Peyer's patch (tissue), 4 donors: ENCODE measurements around the gene PEAK1. TPM values are rescaled to one million over a fixed set of nuclear protein-coding genes. Genes with fewer than 3 reads are reported as not detected.

Source experiments
- DNase-seq, 3 donors: peaks; one replicate each; pipeline ENCODE4 v3.0.0-alpha.2; 2017 to 2019
- H3K27ac ChIP-seq, 4 donors: fragments of 200-600 bp; sonication (generic); one replicate each; pipeline ENCODE4 v1.5.1; 2016 to 2019
- H3K27me3 ChIP-seq, 2 donors: fragments of 200-600 bp; sonication (generic); one replicate each; pipeline ENCODE4 v1.5.1; 2019
- H3K36me3 ChIP-seq, 3 donors: fragments of 200-600 bp; sonication (generic); one replicate each; pipeline ENCODE4 v1.5.1; 2016 to 2019
- H3K4me1 ChIP-seq, 4 donors: fragments of 200-600 bp; sonication (generic); one replicate each; pipeline ENCODE4 v1.5.1; 2016 to 2019
- H3K4me3 ChIP-seq, 4 donors: fragments of 200-600 bp; sonication (generic); 1 replicate in 3 of 4; 2 replicates in 1 of 4; pipeline ENCODE4 v1.5.1; 2016 to 2019; ENCODE audit warnings: mild to moderate bottlenecking in 1 of 4
- H3K9me3 ChIP-seq, 4 donors: fragments of 200-600 bp; sonication (generic); one replicate each; pipeline ENCODE4 v1.5.1; 2016 to 2019; ENCODE audit warnings: mild to moderate bottlenecking in 1 of 4
- CTCF ChIP-seq, 6 experiments: fragments of 450-650 bp in 4 of 6; fragments of 200-600 bp in 2 of 6; sonication (generic) in 1 of 6; IDR thresholded peaks; one replicate each; pipeline ENCODE4 v1.5.1; 2017 to 2019; ENCODE audit warnings: antibody characterized with exemption in 6 of 6, mild to moderate bottlenecking in 3 of 6, moderate library complexity in 1 of 6
- POLR2A ChIP-seq, 2 donors: fragments of 450-650 bp; IDR thresholded peaks; one replicate each; pipeline ENCODE4 v1.5.1; 2017; ENCODE audit warnings: antibody characterized with exemption in 2 of 2, mild to moderate bottlenecking in 2 of 2, moderate library complexity in 2 of 2
- total RNA-seq, 4 donors: library from RNA; depleted of rRNA; stranded (reverse); fragments of >200 nt; gene quantifications; one replicate each; pipeline ENCODE4 v1.1.0, GENCODE V29; 2016

Gene PEAK1
- total RNA-seq, 4 donors from 2014 or later, result 28.7 to 81.7 (median 52.4) TPM

GRCh38 chr15:77127626-77128025, 292.3 kb downstream of the PEAK1 start:
- Histone ChIP-seq H3K4me3 (no peak overlapping the region), H3K36me3 (peaks cover 0 to 3% (median 0%) of the 10 kb centered on the region in 3 donors), H3K27ac (no peak overlapping the region), H3K27me3 (no peaks in the 10 kb centered on the region), H3K9me3 (no peaks in the 10 kb centered on the region), H3K4me1 (peaks cover 0 to 6% (median 0%) of the 10 kb centered on the region in 4 donors)
- TF ChIP-seq POLR2A (IDR thresholded peaks at IDR 0.05) (no peak), CTCF (IDR thresholded peaks at IDR 0.05) (no peak)
- no peak for DNase-seq

GRCh38 chr15:77126529-77127326, 293.2 kb downstream of the PEAK1 start:
- Histone ChIP-seq H3K4me1 (peaks cover 0 to 6% (median 0%) of the 10 kb centered on the region in 4 donors), H3K9me3 (no peaks in the 10 kb centered on the region), H3K27me3 (no peaks in the 10 kb centered on the region), H3K27ac (no peak overlapping the region), H3K36me3 (no peaks in the 10 kb centered on the region), H3K4me3 (no peak overlapping the region)
- TF ChIP-seq POLR2A (IDR thresholded peaks at IDR 0.05), result no peak
- no peak for DNase-seq

- TF ChIP-seq POLR2A (IDR thresholded peaks at IDR 0.05) (no peak), CTCF (IDR thresholded peaks at IDR 0.05) (no peak)
- Histone ChIP-seq H3K4me1 (peaks cover 0 to 12% (median 0%) of the 10 kb centered on the region in 4 donors), H3K27me3 (no peaks in the 10 kb centered on the region), H3K27ac (no peak overlapping the region), H3K4me3 (no peak overlapping the region), H3K9me3 (no peaks in the 10 kb centered on the region), H3K36me3 (no peaks in the 10 kb centered on the region)
- DNase-seq, result no peak
These were observed 296.1 kb downstream of the PEAK1 start for GRCh38 chr15:77123854-77124253.

GRCh38 chr15:77122576-77122975, 297.3 kb downstream of the PEAK1 start:
- no peak overlapping the region for H3K27ac ChIP-seq
- TF ChIP-seq CTCF (IDR thresholded peaks at IDR 0.05), result no peak
- peaks cover 0 to 13% (median 0%) of the 10 kb centered on the region in 4 donors for H3K4me1 ChIP-seq
- no peaks in the 10 kb centered on the region for H3K36me3 ChIP-seq
- no peaks in the 10 kb centered on the region for H3K9me3 ChIP-seq
- no peak overlapping the region for H3K4me3 ChIP-seq
- no peaks in the 10 kb centered on the region for H3K27me3 ChIP-seq
- no peak for DNase-seq

GRCh38 chr15:77121599-77121998, 298.3 kb downstream of the PEAK1 start:
- DNase-seq, result no peak
- TF ChIP-seq POLR2A (IDR thresholded peaks at IDR 0.05), result no peak
- TF ChIP-seq CTCF (IDR thresholded peaks at IDR 0.05), result no peak
- Histone ChIP-seq H3K9me3 (no peaks in the 10 kb centered on the region), H3K36me3 (no peaks in the 10 kb centered on the region), H3K4me3 (no peak overlapping the region), H3K27ac (no peak overlapping the region), H3K4me1 (peaks cover 0 to 7% (median 0%) of the 10 kb centered on the region in 4 donors), H3K27me3 (no peaks in the 10 kb centered on the region)

GRCh38 chr15:77120576-77120975, 299.3 kb downstream of the PEAK1 start:
- Histone ChIP-seq H3K9me3 (no peaks in the 10 kb centered on the region), H3K27me3 (no peaks in the 10 kb centered on the region), H3K36me3 (no peaks in the 10 kb centered on the region), H3K4me1 (peaks cover 0 to 7% (median 0%) of the 10 kb centered on the region in 4 donors), H3K4me3 (no peak overlapping the region), H3K27ac (no peak overlapping the region)
- TF ChIP-seq POLR2A (IDR thresholded peaks at IDR 0.05), result no peak
- TF ChIP-seq CTCF (IDR thresholded peaks at IDR 0.05), result no peak
- DNase-seq, result no peak
